SK-N-DZ (cell line): Measurements from ENCODE around the gene USP13.
"Not testable (repeated sequence)": the region's sequence is repeated elsewhere in the genome, so short reads cannot be mapped to it uniquely, and the experiment has no call there.

Experiments used
- DNase-seq: peaks from one replicate; pipeline ENCODE4 v3.0.0-alpha.2; 2015; ENCODE audit warnings: low spot score

Gene USP13

GRCh38 chr3:179658606-179659005 is 5.8 kb downstream of the USP13 start:
- DNase-seq, result no peak

GRCh38 chr3:179660872-179661271 is 8.0 kb downstream of the USP13 start:
- DNase-seq, result no peak

GRCh38 chr3:179661777-179662176 is 8.9 kb downstream of the USP13 start:
- no peak for DNase-seq

GRCh38 chr3:179663093-179663492 is 10.3 kb downstream of the USP13 start:
- no peak for DNase-seq

- no peak for DNase-seq
These were observed 13.2 kb downstream of the USP13 start for GRCh38 chr3:179666030-179666429.

- DNase-seq, result peak; percentile 71
These were observed 13.7 kb downstream of the USP13 start for GRCh38 chr3:179666436-179667035.

GRCh38 chr3:179668429-179668828 is 15.6 kb downstream of the USP13 start:
- DNase-seq, result no peak

- no peak for DNase-seq
These were observed 17.5 kb downstream of the USP13 start for GRCh38 chr3:179670311-179670710.

GRCh38 chr3:179671309-179671708 is 18.5 kb downstream of the USP13 start:
- DNase-seq, result no peak

- no peak for DNase-seq
These were observed 19.0 kb downstream of the USP13 start for GRCh38 chr3:179671747-179672242.

GRCh38 chr3:179672918-179673317 is 20.1 kb downstream of the USP13 start:
- no peak for DNase-seq

- DNase-seq, result no peak
These were observed 20.7 kb downstream of the USP13 start for GRCh38 chr3:179673523-179673922.

GRCh38 chr3:179676081-179676480 is 23.2 kb downstream of the USP13 start:
- no peak for DNase-seq

GRCh38 chr3:179677884-179678283 is 25.0 kb downstream of the USP13 start:
- no peak for DNase-seq

GRCh38 chr3:179681492-179682263 is 28.8 kb downstream of the USP13 start:
- DNase-seq, result no peak

- no peak for DNase-seq
These were observed 29.7 kb downstream of the USP13 start for GRCh38 chr3:179682426-179683080.

- not testable (repeated sequence) for DNase-seq
These were observed 30.4 kb downstream of the USP13 start for GRCh38 chr3:179683286-179683685.

- no peak for DNase-seq
These were observed 35.2 kb downstream of the USP13 start for GRCh38 chr3:179687967-179688535.

- no peak for DNase-seq
These were observed 36.0 kb downstream of the USP13 start for GRCh38 chr3:179688850-179689249.

- no peak for DNase-seq
These were observed 41.9 kb downstream of the USP13 start for GRCh38 chr3:179694731-179695130.

- no peak for DNase-seq
These were observed 43.0 kb downstream of the USP13 start for GRCh38 chr3:179695672-179696313.
